22Rv1 (cell line): Measurements from ENCODE around the gene TMED10.

Source experiments
- ZFX ChIP-seq: fragments of 450-650 bp; IDR thresholded peaks from 2 replicates; pipeline ENCODE4 v1.6.1; 2017; ENCODE audit warnings: antibody characterized with exemption, borderline replicate concordance
- TF ChIP-seq, protein P1 (sequence below): fragments of 450-650 bp; IDR thresholded peaks from 2 replicates; pipeline ENCODE4 v1.5.1; 2017; ENCODE audit warnings: mild to moderate bottlenecking

DNA sequence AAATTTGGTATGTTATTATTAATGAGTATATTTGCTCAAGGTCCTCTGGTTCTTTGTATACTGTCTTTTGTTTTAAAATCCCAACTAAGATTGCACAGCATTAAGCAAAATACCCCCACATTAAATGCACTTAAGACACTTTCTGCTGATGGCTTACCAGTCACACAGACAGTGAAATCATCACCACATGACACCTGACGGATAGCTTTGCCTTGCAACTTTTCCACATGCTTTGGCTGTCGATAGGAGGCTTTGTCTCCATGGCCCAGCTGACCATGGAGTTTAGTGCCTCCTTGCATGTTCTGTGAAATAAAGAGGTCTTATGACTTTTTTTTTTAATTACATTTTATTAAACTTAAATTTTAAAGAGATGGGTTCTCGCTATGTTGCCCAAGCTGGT lies 69.2 kb downstream of the TMED10 start:
- TF ChIP-seq, protein P1, sequence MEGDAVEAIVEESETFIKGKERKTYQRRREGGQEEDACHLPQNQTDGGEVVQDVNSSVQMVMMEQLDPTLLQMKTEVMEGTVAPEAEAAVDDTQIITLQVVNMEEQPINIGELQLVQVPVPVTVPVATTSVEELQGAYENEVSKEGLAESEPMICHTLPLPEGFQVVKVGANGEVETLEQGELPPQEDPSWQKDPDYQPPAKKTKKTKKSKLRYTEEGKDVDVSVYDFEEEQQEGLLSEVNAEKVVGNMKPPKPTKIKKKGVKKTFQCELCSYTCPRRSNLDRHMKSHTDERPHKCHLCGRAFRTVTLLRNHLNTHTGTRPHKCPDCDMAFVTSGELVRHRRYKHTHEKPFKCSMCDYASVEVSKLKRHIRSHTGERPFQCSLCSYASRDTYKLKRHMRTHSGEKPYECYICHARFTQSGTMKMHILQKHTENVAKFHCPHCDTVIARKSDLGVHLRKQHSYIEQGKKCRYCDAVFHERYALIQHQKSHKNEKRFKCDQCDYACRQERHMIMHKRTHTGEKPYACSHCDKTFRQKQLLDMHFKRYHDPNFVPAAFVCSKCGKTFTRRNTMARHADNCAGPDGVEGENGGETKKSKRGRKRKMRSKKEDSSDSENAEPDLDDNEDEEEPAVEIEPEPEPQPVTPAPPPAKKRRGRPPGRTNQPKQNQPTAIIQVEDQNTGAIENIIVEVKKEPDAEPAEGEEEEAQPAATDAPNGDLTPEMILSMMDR = no peak
- no peak for TF ChIP-seq ZFX
